IMR-90 (cell line): ENCODE results near the gene ZBTB46. TPM values are rescaled to one million over a fixed set of nuclear protein-coding genes. Genes with fewer than 3 reads are reported as not detected.

Experiments used
- ATAC-seq: fragments of 200-7000 bp; cut with Tn5 transposase; 2 replicates; pipeline ENCODE4 v1.9.1; 2020; ENCODE audit warnings: low read depth, mild to moderate bottlenecking, moderate library complexity
- BruUV-seq: library from RNA; stranded (reverse); fragments of 400-500 nt; replicated peaks from 2 replicates; lab custom pipeline; 2021; lab: Mats Ljungman, UMichigan
- CTCF ChIA-PET: fragments of 300-600 bp; formaldehyde crosslinking; extraction: SDS; loops from one replicate; lab custom pipeline; 2021; ENCODE audit warnings: antibody characterized with exemption; lab: Yijun Ruan, JAX
- POLR2A ChIA-PET: fragments of 300-600 bp; sonication (Branson Sonifier 250); formaldehyde crosslinking; loops from one replicate; lab custom pipeline; 2022; ENCODE audit warnings: antibody characterized with exemption; ENCODE audit not compliant: unreplicated experiment; lab: Charles Lee
- DNase-seq: peaks from one replicate; pipeline ENCODE4 v3.0.0; 2013
- H2AFZ ChIP-seq: replicated peaks from 2 replicates; pipeline ENCODE3; 2013; ENCODE audit warnings: low read length, mild to moderate bottlenecking; ENCODE audit not compliant: poor library complexity
- H2AK5ac ChIP-seq: 2 replicates; pipeline ENCODE4 v1.6.1; 2013; ENCODE audit warnings: low read depth, low read length, inconsistent platforms
- H2AK9ac ChIP-seq: replicated peaks from 2 replicates; pipeline ENCODE3; 2013; ENCODE audit warnings: mild to moderate bottlenecking, low read depth, low read length, moderate library complexity; ENCODE audit not compliant: poor library complexity
- H2BK120ac ChIP-seq: 2 replicates; pipeline ENCODE4 v1.6.1; 2013; ENCODE audit warnings: low read depth, low read length, inconsistent platforms
- H2BK15ac ChIP-seq: 3 replicates; pipeline ENCODE4 v1.6.1; 2013; ENCODE audit warnings: low read depth, low read length, inconsistent platforms
- H2BK20ac ChIP-seq: 2 replicates; pipeline ENCODE4 v1.6.1; 2013; ENCODE audit warnings: low read depth, mild to moderate bottlenecking, inconsistent platforms, low read length, moderate library complexity
- H2BK5ac ChIP-seq: 2 replicates; pipeline ENCODE4 v1.6.1; 2013; ENCODE audit warnings: mild to moderate bottlenecking, low read depth, low read length, inconsistent platforms; ENCODE audit not compliant: poor library complexity, severe bottlenecking
- H3K14ac ChIP-seq: replicated peaks from 2 replicates; pipeline ENCODE4 v1.6.1; 2013; ENCODE audit warnings: low read depth, low read length, inconsistent platforms
- H3K18ac ChIP-seq: 2 replicates; pipeline ENCODE4 v1.6.1; 2013; ENCODE audit warnings: low read depth, low read length, control low read depth
- H3K23ac ChIP-seq: 2 replicates; pipeline ENCODE4 v1.6.1; 2013; ENCODE audit warnings: low read depth, low read length, inconsistent platforms
- H3K27ac ChIP-seq: 2 replicates; pipeline ENCODE4 v1.5.1; 2013; ENCODE audit warnings: mild to moderate bottlenecking, control low read depth, low read length; ENCODE audit not compliant: insufficient read depth
- H3K27me3 ChIP-seq: 2 replicates; pipeline ENCODE4 v1.6.1; 2013; ENCODE audit warnings: low read length; ENCODE audit not compliant: control insufficient read depth, insufficient read depth
- H3K36me3 ChIP-seq: 2 replicates; pipeline ENCODE4 v1.6.1; 2013; ENCODE audit warnings: low read length, mixed read lengths; ENCODE audit not compliant: control insufficient read depth, insufficient read depth
- H3K4ac ChIP-seq: 2 replicates; pipeline ENCODE4 v1.6.1; 2013; ENCODE audit warnings: low read depth, low read length, inconsistent platforms
- H3K4me1 ChIP-seq: 2 replicates; pipeline ENCODE4 v1.6.1; 2013; ENCODE audit warnings: low read length, mixed read lengths; ENCODE audit not compliant: control insufficient read depth, insufficient read depth
- H3K4me2 ChIP-seq: 2 replicates; pipeline ENCODE4 v1.6.1; 2013; ENCODE audit warnings: low read depth, mild to moderate bottlenecking, control low read depth, low read length, moderate library complexity
- H3K4me3 ChIP-seq: 2 replicates; pipeline ENCODE4 v1.5.1; 2013; ENCODE audit warnings: low read depth, mild to moderate bottlenecking, control low read depth, low read length, moderate library complexity; ENCODE audit not compliant: insufficient read depth
- H3K56ac ChIP-seq: 2 replicates; pipeline ENCODE4 v1.6.1; 2013; ENCODE audit warnings: low read length, inconsistent platforms; ENCODE audit not compliant: insufficient read depth; ENCODE audit errors: extremely low read depth
- H3K79me1 ChIP-seq, 2 experiments: 2 replicates each; pipeline ENCODE4 v1.6.1; 2013; ENCODE audit warnings: low read length in 2 of 2, inconsistent platforms in 1 of 2, low read depth in 1 of 2
- H3K9ac ChIP-seq: 2 replicates; pipeline ENCODE4 v1.6.1; 2013; ENCODE audit warnings: low read depth, low read length, control low read depth
- H3K9me1 ChIP-seq: 2 replicates; pipeline ENCODE4 v1.6.1; 2013; ENCODE audit warnings: low read length, inconsistent platforms; ENCODE audit not compliant: insufficient read depth
- H3K9me3 ChIP-seq: 2 replicates; pipeline ENCODE4 v1.6.1; 2013; ENCODE audit warnings: low read length; ENCODE audit not compliant: control insufficient read depth, insufficient read depth
- H4K20me1 ChIP-seq: 2 replicates; pipeline ENCODE4 v1.6.1; 2013; ENCODE audit warnings: low read length, inconsistent platforms; ENCODE audit not compliant: insufficient read depth
- H4K5ac ChIP-seq: 2 replicates; pipeline ENCODE4 v1.6.1; 2013; ENCODE audit warnings: mild to moderate bottlenecking, low read depth, low read length, control low read depth
- H4K8ac ChIP-seq, 2 experiments: 2 replicates each; pipeline ENCODE4 v1.6.1; 2013; ENCODE audit warnings: low read depth in 2 of 2, low read length in 2 of 2, control low read depth in 1 of 2, inconsistent platforms in 1 of 2
- H4K91ac ChIP-seq: 2 replicates; pipeline ENCODE4 v1.6.1; 2013; ENCODE audit warnings: low read depth, low read length, inconsistent platforms; ENCODE audit not compliant: insufficient read depth
- BHLHE40 ChIP-seq: fragments of 150-350 bp; IDR thresholded peaks from 2 replicates; pipeline ENCODE4 v1.6.1; 2016; ENCODE audit warnings: mild to moderate bottlenecking, low read depth, low read length
- CEBPB ChIP-seq: IDR thresholded peaks from 2 replicates; pipeline ENCODE4 v1.6.1; 2012; ENCODE audit warnings: low read depth, low read length, improper control_type of control experiment
- CHD1 ChIP-seq: IDR thresholded peaks from 2 replicates; pipeline ENCODE4 v1.6.1; 2012; ENCODE audit warnings: low read depth, low read length, improper control_type of control experiment
- ELK1 ChIP-seq: fragments of 150-350 bp; IDR thresholded peaks from 2 replicates; pipeline ENCODE4 v1.6.1; 2016; ENCODE audit warnings: low read depth, mild to moderate bottlenecking, low read length, moderate library complexity, borderline replicate concordance
- MAFK ChIP-seq: IDR thresholded peaks from 2 replicates; pipeline ENCODE4 v1.6.1; 2012; ENCODE audit warnings: low read depth, low read length, improper control_type of control experiment
- NFE2L2 ChIP-seq: fragments of 150-350 bp; IDR thresholded peaks from 2 replicates; pipeline ENCODE4 v1.6.1; 2016; ENCODE audit warnings: low read depth, mild to moderate bottlenecking, low read length
- RFX5 ChIP-seq: IDR thresholded peaks from 2 replicates; pipeline ENCODE4 v1.8.0; 2012; ENCODE audit warnings: low read depth, mild to moderate bottlenecking, low read length, moderate library complexity
- WGBS, 2 experiments: methylation state at CpG; one replicate each; pipeline versions ENCODE4 v1.1.5 to v1.1.7; 2013; ENCODE audit warnings: missing lambda C conversion rate in 2 of 2; ENCODE audit not compliant: insufficient read length in 1 of 2; ENCODE audit errors: extremely low coverage in 2 of 2; 5-methylcytosine and 5-hydroxymethylcytosine counted together
- dilution Hi-C: fragments of 300-500 bp; cut with HindIII; formaldehyde crosslinking; loops from one replicate; pipeline ENCODE4 v1.14.3; 2018; ENCODE audit warnings: low sequenced_read_pairs; ENCODE audit not compliant: unreplicated experiment
- in situ Hi-C: fragments of 300-500 bp; cut with MboI; formaldehyde crosslinking; loops from 3 replicates; pipeline ENCODE4 v1.14.3; 2019; ENCODE audit warnings: low sequenced_read_pairs, inconsistent platforms, mixed read lengths
- intact Hi-C: fragments of 100-400 bp; cut with micrococcal nuclease; formaldehyde crosslinking; loops from 2 replicates; pipeline ENCODE4 v1.10.0; 2022
- polyA plus RNA-seq, 3 experiments: library from polyadenylated mRNA; depleted of rRNA; stranded (reverse); fragments of >200 nt; gene quantifications; 2 replicates each; pipeline ENCODE4 v1.2.3, GENCODE V29; 2012; ENCODE audit warnings: low replicate concordance in 1 of 3
- total RNA-seq: library from RNA; depleted of rRNA; stranded (reverse); fragments of >200 nt; gene quantifications from 2 replicates; pipeline ENCODE4 v1.2.3, GENCODE V29; 2012

Gene ZBTB46
- total and polyA plus RNA-seq, 2 of the 4 experiments (the other 2 are of a cell fraction): 4.2 to 14.9 TPM

GRCh38 chr20:63773571-63774241 lies 57.4 kb downstream of the ZBTB46 start:
- H3K9ac ChIP-seq: no peak overlapping the region
- H3K56ac ChIP-seq: no peak overlapping the region; the same call in 1 of the 2 replicates
- DNase-seq: no peak
- intact Hi-C loops (no loop called here), dilution Hi-C loops (no loop called here), in situ Hi-C loops (no loop called here)
- no peak overlapping the region for H3K27ac ChIP-seq
- TF ChIP-seq CEBPB (no peak), MAFK (peak; percentile 83), NFE2L2 (no peak), RFX5 (no peak), BHLHE40 (no peak), CHD1 (no peak), ELK1 (no peak)
- no peak overlapping the region for H3K14ac ChIP-seq
- no peaks in the 10 kb centered on the region for H3K27me3 ChIP-seq
- peaks cover 16 to 62% of the 10 kb centered on the region in 2 experiments for H3K79me1 ChIP-seq
- 77% methylated on average over 13 of the region's 33 CpGs; no CpG with 5 or more reads in 1 of the 2 experiments for WGBS, 2 experiments
- H2AFZ ChIP-seq: no peak overlapping the region
- H2BK15ac ChIP-seq: no peak overlapping the region
- no peak overlapping the region for H3K18ac ChIP-seq
- H3K4me1 ChIP-seq: peaks cover 8% of the 10 kb centered on the region
- H3K9me1 ChIP-seq: no peaks in the 10 kb centered on the region; the same call in 1 of the 2 replicates
- ChIA-PET POLR2A (no interaction called here), CTCF (interaction anchor here (0.7 kb wide), 1 partner anchor 33 kb away, joined by 6 read pairs; no protein-coding TSS in a partner anchor)
- H3K9me3 ChIP-seq: no peaks in the 10 kb centered on the region
- 0 out of 4 replicates have a peak overlapping the region, but pooled peaks of 1 of the 2 experiments have one; percentile 13 for H4K8ac ChIP-seq
- 0 out of 2 replicates have a peak overlapping the region, but pooled peaks have one; percentile 26 for H4K91ac ChIP-seq
- no peak overlapping the region for H2BK20ac ChIP-seq
- 0 out of 2 replicates have a peak overlapping the region, but pooled peaks have one; percentile 18 for H2AK5ac ChIP-seq
- H2AK9ac ChIP-seq: no peak overlapping the region
- 0 out of 2 replicates have a peak overlapping the region, but pooled peaks have one; percentile 21 for H3K23ac ChIP-seq
- no peak overlapping the region for H3K4me3 ChIP-seq
- no peak overlapping the region for H2BK120ac ChIP-seq
- H3K36me3 ChIP-seq: peaks cover 15% of the 10 kb centered on the region; the same call in 1 of the 2 replicates
- peaks cover 18% of the 10 kb centered on the region for H4K20me1 ChIP-seq
- ATAC-seq: no peak
- no peak overlapping the region for H3K4ac ChIP-seq
- BruUV-seq: no TSS peak
- H2BK5ac ChIP-seq: no peak overlapping the region
- no peak overlapping the region for H3K4me2 ChIP-seq
- no peak overlapping the region for H4K5ac ChIP-seq
